Measurements from ENCODE around the gene TEX53.
A peak's percentile ranks its signal among the peaks of the same experiment; 100 is the strongest.

TEX53 gene

DNA sequence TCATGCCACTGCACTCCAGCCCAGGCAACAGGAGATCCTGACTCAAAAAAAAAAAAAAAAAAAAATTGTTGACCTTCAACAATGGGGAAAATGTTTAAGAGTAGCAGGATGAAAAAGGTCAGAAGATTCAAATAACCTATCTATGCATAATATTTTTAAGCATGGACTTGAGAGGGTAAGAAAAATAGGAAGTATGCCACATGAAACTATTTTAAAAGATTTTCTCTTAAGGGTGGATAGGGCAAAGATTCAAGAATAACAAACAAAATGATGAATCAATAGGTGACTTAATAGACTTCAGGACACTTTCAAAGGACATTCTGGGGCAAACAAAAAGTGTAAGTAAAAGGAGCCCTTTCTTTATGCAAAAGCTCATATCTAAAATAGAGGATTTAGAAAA is 21.2 kb upstream of the TEX53 start:
- DNase-seq: no peak

GRCh38 chr9:114678130-114678529 is 20.5 kb upstream of the TEX53 start:
- DNase-seq: no peak

- no peak for DNase-seq
Observed at GRCh38 chr9:114677418-114677817, 19.8 kb upstream of the TEX53 start.

GRCh38 chr9:114676901-114677300 is 19.3 kb upstream of the TEX53 start:
- DNase-seq: no peak

- no peak for DNase-seq
Observed at GRCh38 chr9:114674798-114675540, 17.4 kb upstream of the TEX53 start.

DNA sequence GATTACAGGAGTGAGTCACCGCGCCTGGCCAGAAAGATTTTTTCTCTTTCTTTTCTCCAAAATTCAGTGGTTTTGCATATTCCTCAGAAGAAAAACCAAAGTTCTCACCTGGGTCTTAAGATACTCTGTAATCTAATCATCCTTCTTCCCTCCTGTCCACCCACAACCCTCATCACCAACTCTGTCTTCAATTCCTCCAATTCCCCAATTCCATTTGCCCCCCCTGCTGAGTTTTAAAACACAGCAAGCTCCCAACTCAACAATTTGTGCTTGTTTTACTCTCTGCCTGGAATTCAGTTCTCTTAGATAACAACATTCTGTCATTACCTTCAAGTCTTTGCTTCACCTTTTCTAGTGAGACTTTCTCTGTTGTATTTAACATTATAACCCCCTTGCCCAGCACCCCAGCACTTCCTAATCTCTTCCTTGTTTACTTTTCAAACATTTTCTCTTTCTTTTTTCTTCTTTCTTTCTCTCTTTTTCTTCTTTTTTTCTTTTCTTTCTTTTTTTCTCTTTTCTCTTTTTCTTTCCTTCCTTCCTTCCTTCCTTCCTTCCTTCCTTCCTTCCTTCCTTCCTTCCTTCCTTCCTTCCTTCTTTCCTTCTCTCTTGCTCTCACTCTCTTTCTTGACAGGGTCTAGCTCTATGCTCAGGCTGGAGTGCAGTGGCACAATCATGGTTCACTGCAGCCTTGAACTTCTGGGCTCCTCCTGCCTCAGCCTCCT is 16.6 kb upstream of the TEX53 start:
- DNase-seq: no peak

DNA sequence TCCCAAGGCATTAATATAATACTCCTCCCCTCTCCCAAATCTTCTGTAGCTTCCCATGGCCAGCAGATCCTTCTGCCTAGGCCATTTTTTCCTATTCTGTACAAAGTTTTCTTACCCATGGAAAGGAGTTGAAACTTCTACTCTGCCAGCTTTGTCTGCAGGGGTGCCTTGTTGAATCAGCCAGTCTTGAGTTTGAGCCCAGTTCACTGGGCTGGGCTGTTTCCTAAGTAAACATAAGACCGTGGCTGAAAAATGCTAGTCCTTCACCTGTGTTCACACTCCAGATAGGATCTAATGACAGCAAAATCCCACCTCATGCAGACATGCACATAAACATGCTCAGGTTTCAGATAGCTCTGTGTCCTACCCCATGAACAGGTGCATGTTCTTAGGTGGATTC is 14.0 kb upstream of the TEX53 start:
- no peak for DNase-seq

DNA sequence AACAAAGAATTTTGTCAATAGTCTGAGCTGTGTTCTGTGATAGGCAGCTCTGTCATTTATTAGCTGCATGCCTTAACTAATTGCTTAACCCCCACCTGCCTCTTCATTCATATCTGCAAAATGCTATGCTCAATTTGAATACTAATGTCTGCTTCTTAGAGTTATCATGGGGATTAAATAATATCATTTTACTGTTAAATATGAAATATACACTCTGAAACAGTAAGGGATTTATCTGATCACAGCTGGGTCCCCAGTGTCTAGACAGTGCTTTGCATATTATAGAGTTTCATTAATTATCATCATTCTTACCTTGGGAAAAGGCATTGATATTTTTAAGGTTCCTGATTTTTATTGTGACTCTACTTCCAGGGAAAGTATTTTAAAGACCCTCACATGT is 12.4 kb upstream of the TEX53 start:
- DNase-seq: no peak

DNA sequence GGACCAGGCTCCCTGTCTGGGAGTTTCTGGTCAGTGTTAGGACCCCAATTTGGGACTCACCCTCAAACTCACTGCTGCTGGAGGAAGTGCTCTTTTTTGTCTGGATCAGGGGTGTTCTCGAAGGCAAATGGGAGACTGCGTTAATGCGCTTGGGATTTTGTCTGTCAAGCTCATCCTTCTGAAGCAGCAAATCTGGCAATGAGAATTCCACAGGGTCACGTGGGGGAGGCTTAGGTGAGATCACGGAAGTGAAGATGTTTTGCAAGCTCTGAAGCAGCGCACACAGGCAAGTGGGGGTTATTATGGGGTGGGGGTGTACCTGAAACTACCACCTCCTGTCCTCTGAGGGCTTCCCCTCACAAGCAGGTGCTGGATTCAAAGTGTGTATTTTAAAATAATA is 10.5 kb upstream of the TEX53 start:
- no peak for DNase-seq

DNA sequence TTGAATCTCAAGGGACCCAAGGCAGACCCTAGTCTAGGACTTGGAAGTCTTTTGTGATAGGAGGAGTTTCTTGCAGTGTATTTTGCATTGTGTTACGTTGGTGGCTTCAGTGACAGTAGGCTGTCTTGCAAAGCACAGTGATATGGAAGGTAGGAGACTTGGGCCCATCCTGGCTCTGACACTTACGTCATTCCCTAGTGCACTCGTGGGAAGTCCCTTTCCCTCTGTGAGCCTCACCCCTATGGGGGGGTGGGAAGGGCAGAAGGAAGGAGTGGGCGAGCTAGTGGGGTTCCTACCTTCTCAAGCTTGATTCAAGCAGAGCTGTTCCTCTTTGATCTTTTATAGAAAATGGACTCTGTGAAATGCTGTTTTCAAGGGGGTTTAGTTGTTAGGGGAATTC is 9.2 kb upstream of the TEX53 start:
- no peak for DNase-seq

DNA sequence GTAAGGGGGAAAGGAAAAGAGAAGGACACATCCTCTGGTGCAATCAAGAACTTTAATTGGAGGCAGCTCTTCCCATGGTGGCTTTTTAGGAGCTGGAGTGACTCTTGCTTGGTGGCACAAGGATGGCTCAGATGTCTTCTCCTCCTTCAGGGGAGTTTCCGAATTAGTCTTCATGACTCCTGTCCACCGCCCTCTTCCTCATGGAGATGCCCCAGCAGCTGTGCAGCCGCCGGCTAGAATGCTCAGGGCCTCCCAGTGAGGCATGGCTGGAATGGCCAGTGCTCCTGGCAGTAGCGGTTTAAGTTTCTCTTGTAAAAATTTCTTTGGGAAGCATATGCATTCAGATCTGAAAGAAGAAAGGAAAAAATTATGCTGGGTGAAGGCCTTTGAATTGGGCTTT is 8.8 kb upstream of the TEX53 start:
- no peak for DNase-seq

DNA sequence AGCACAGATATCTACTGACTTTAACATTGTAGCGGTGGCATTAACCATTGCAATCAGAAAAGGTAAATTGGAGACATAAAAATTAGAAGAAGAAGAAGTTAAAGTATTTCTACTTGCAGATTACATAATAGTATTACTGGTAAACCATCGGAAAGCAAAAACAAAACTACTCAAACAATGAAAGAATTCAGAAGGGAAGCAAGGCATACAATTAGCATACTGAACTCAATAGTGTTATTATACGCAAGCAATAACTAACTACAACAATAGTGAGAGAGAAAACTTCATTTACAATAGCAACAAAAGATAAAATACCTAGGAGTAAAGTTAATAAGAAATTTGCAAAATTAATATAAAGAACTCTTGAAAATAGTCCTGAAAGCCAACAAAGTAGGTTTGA is 6.6 kb upstream of the TEX53 start:
- no peak for DNase-seq

GRCh38 chr9:114662081-114662989 is 4.7 kb upstream of the TEX53 start:
- peak; percentile 2 to 10 for DNase-seq

GRCh38 chr9:114656301-114656700 is 1.3 kb downstream of the TEX53 start:
- no peak for DNase-seq

DNA sequence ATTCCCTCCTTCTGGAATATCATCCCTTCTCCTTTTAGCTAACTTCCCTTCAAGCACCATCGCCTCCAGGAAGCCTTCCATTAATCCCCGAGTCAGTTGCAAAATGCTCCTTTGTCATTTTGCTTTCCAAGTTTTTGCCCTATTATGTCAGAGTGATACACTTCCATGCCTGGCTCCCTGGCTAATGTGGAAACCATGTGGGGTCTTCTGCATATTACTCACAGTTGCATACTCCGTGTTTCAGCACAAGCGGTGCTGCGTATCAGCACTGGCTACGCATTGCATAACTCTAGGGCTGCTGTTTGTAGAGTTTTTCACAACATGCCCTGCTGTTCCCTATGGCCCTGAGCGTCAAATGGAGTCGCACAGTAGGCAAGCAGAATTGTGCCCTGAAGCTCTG is 1.9 kb downstream of the TEX53 start:
- DNase-seq: no peak

- DNase-seq: peak; percentile 4 to 35
Observed at GRCh38 chr9:114653556-114654159, 3.9 kb downstream of the TEX53 start.

GRCh38 chr9:114652776-114653555 is 4.6 kb downstream of the TEX53 start:
- no peak for DNase-seq

DNA sequence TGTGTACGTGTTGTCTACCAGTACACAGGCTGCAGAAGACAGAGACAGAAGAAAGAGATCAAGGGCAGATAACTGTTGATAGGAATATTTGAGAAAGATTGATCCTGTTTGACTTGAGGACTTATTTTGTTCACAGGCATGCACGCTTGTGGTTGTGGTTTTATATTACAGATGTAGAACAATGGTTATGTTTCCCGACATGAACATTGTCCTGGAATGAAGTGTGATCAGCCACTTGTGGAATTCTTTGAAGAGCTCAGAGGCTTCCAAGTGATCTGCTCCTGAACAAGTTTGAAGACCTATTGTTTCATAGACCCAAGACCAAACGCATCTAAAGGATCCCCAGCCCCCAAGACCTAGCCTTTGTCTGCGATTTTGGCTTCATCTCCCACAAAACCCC is 13.7 kb downstream of the TEX53 start:
- no peak for DNase-seq

DNA sequence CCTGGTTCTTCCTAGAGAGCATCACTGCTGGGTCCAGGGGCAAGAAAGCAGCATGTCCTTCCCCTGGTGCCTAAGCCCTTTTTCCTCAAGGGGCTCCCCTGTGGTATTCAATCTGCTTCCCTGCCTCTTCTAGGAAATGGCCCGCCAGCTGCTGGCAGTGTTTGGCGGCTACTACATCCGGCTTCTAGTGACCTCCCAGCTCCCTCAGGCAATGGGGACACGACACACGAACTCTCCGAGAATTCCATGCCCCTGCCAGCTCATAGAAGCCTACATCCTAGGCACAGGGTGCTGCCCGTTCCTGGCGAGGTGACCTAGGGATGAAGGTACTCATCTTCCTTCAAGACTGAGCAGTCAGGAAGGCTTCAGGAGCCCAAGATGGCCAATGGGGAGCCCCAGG is 14.6 kb downstream of the TEX53 start:
- no peak for DNase-seq

- DNase-seq: no peak
Observed at GRCh38 chr9:114641967-114642366, 15.6 kb downstream of the TEX53 start.

GRCh38 chr9:114638404-114638803 is 19.2 kb downstream of the TEX53 start:
- no peak for DNase-seq

- DNase-seq: no peak
Observed at GRCh38 chr9:114634387-114634786, 23.2 kb downstream of the TEX53 start.
